IPS DF 19.7 (cell line): ENCODE data around the gene DLEC1.

Source experiments
- DNase-seq: peaks from one replicate; pipeline ENCODE4 v3.0.0-alpha.2; 2013; ENCODE audit warnings: low read depth, low spot score

The DLEC1 gene

GRCh38 chr3:38136777-38137614, 98.0 kb downstream of the DLEC1 start, which contains the start of gene ACAA1:
TSS of gene ACAA1 (minus strand) at chr3:38137127. CDS start at chr3:38137035, 92 bp downstream.
- DNase-seq: peak; percentile 98

GRCh38 chr3:38137615-38138348, 98.8 kb downstream of the DLEC1 start:
- DNase-seq: no peak

- DNase-seq: no peak
These were observed 99.6 kb downstream of the DLEC1 start, which contains the start of gene MYD88 for GRCh38 chr3:38138349-38139190. TSS of gene MYD88 (plus strand) at chr3:38138661. CDS start at chr3:38138701, 40 bp downstream.

- DNase-seq: no peak
These were observed 100.2 kb downstream of the DLEC1 start for GRCh38 chr3:38139191-38139590.

- DNase-seq: no peak
These were observed 100.6 kb downstream of the DLEC1 start for GRCh38 chr3:38139652-38140051.

GRCh38 chr3:38140326-38141172, 101.5 kb downstream of the DLEC1 start:
- no peak for DNase-seq

GRCh38 chr3:38141173-38141951, 102.4 kb downstream of the DLEC1 start:
- DNase-seq: no peak

GRCh38 chr3:38141952-38142273, 102.9 kb downstream of the DLEC1 start:
- no peak for DNase-seq

GRCh38 chr3:38142959-38143358, 104.0 kb downstream of the DLEC1 start:
- no peak for DNase-seq

- no peak for DNase-seq
These were observed 104.5 kb downstream of the DLEC1 start for GRCh38 chr3:38143511-38143910.

GRCh38 chr3:38146504-38146903, 107.5 kb downstream of the DLEC1 start:
- no peak for DNase-seq

- DNase-seq: no peak
These were observed 108.4 kb downstream of the DLEC1 start for GRCh38 chr3:38147421-38147820.

GRCh38 chr3:38148311-38148882, 109.4 kb downstream of the DLEC1 start:
- DNase-seq: no peak

- no peak for DNase-seq
These were observed 110.7 kb downstream of the DLEC1 start for GRCh38 chr3:38149708-38150107.

GRCh38 chr3:38150780-38151528, 111.9 kb downstream of the DLEC1 start:
- no peak for DNase-seq

- DNase-seq: no peak
These were observed 112.8 kb downstream of the DLEC1 start for GRCh38 chr3:38151667-38152265.

GRCh38 chr3:38152609-38153008, 113.6 kb downstream of the DLEC1 start:
- no peak for DNase-seq

- no peak for DNase-seq
These were observed 114.2 kb downstream of the DLEC1 start for GRCh38 chr3:38153221-38153620.

GRCh38 chr3:38154033-38154494, 115.1 kb downstream of the DLEC1 start:
- DNase-seq: no peak
